DMS 273 treated with DMSO at 0.1 percent for 48 hours (cell line): ENCODE results near the gene SPDEF.

ENCODE experiments used
- DNase-seq: peaks from one replicate; lab custom pipeline; 2025; lab: John Stamatoyannopoulos, UW

The SPDEF gene

GRCh38 chr6:34514593-34515472 is 41.3 kb downstream of the SPDEF start:
- DNase-seq, result no peak

GRCh38 chr6:34514112-34514511 is 42.0 kb downstream of the SPDEF start:
- no peak for DNase-seq

- no peak for DNase-seq
Observed at GRCh38 chr6:34513646-34514045, 42.5 kb downstream of the SPDEF start.

- no peak for DNase-seq
Observed at GRCh38 chr6:34512738-34513115, 43.4 kb downstream of the SPDEF start.

- DNase-seq, result no peak
Observed at GRCh38 chr6:34511915-34512737, 44.0 kb downstream of the SPDEF start.

GRCh38 chr6:34511214-34511914 is 44.8 kb downstream of the SPDEF start:
- no peak for DNase-seq

- DNase-seq, result no peak
Observed at GRCh38 chr6:34510299-34510698, 45.8 kb downstream of the SPDEF start.

GRCh38 chr6:34509782-34510181 is 46.3 kb downstream of the SPDEF start:
- no peak for DNase-seq

- DNase-seq, result no peak
Observed at GRCh38 chr6:34508425-34508824, 47.7 kb downstream of the SPDEF start.

- DNase-seq, result no peak
Observed at GRCh38 chr6:34506718-34507117, 49.4 kb downstream of the SPDEF start.

- DNase-seq, result no peak
Observed at GRCh38 chr6:34497411-34497810, 58.7 kb downstream of the SPDEF start.

- no peak for DNase-seq
Observed at GRCh38 chr6:34496103-34496685, 59.9 kb downstream of the SPDEF start.

- DNase-seq, result no peak
Observed at GRCh38 chr6:34494973-34495372, 61.2 kb downstream of the SPDEF start.

- DNase-seq, result no peak
Observed at GRCh38 chr6:34493344-34493743, 62.8 kb downstream of the SPDEF start.

- no peak for DNase-seq
Observed at GRCh38 chr6:34491091-34491430, 65.1 kb downstream of the SPDEF start.

- no peak for DNase-seq
Observed at GRCh38 chr6:34490390-34491090, 65.6 kb downstream of the SPDEF start.

- DNase-seq, result no peak
Observed at GRCh38 chr6:34489207-34489805, 66.8 kb downstream of the SPDEF start.
